ENCODE results near the gene IRX2. TPM values are rescaled to one million over a fixed set of nuclear protein-coding genes. Genes with fewer than 3 reads are reported as not detected.

The IRX2 gene
- total RNA-seq, 3 donors from 2014 or later = 0.09 to 0.51 TPM; not detected in 1

- H3K36me3 ChIP-seq (ENCODE audit: low read depth) = no peaks in the 10 kb centered on the region
- no peaks in the 10 kb centered on the region for H3K9me3 ChIP-seq
- ATAC-seq = no peak
- no peak for TF ChIP-seq CTCF (IDR thresholded peaks at IDR 0.05)
- no peak for DNase-seq
- no peak overlapping the region for H3K4me3 ChIP-seq
- H3K4me1 ChIP-seq (ENCODE audit: low read depth) = peaks cover 5% of the 10 kb centered on the region
- intact Hi-C loops (cut with DNase I, micrococcal nuclease) = no loop called here
Measured at GRCh38 chr5:2747363-2748162, 3.9 kb downstream of the IRX2 start.

GRCh38 chr5:2746561-2747032, 4.9 kb downstream of the IRX2 start:
- no peak overlapping the region for H3K4me3 ChIP-seq
- DNase-seq = no peak
- no peak for TF ChIP-seq CTCF (IDR thresholded peaks at IDR 0.05)

GRCh38 chr5:2744485-2744884, 7.0 kb downstream of the IRX2 start:
- no peak for ATAC-seq
- no peaks in the 10 kb centered on the region for H3K36me3 ChIP-seq (ENCODE audit: low read depth)
- TF ChIP-seq CTCF (IDR thresholded peaks at IDR 0.05) = no peak
- DNase-seq = no peak
- intact Hi-C loops (cut with DNase I, micrococcal nuclease) = no loop called here
- no peaks in the 10 kb centered on the region for H3K9me3 ChIP-seq
- H3K4me1 ChIP-seq (ENCODE audit: low read depth) = no peaks in the 10 kb centered on the region
- no peak overlapping the region for H3K4me3 ChIP-seq

More at GRCh38 chr5:2746561-2747032, 4.9 kb downstream of the IRX2 start:
- Histone ChIP-seq H3K4me1 (ENCODE audit: low read depth) (no peaks in the 10 kb centered on the region), H3K36me3 (ENCODE audit: low read depth) (no peaks in the 10 kb centered on the region), H3K9me3 (no peaks in the 10 kb centered on the region)
- ATAC-seq = no peak
- intact Hi-C loops (cut with DNase I, micrococcal nuclease) = no loop called here

GRCh38 chr5:2742921-2743679, 8.4 kb downstream of the IRX2 start:
- ATAC-seq (peak; percentile 49), DNase-seq (no peak)
- H3K4me1 ChIP-seq (ENCODE audit: low read depth) = no peaks in the 10 kb centered on the region
- no peaks in the 10 kb centered on the region for H3K9me3 ChIP-seq
- no peaks in the 10 kb centered on the region for H3K36me3 ChIP-seq (ENCODE audit: low read depth)
- H3K4me3 ChIP-seq = no peak overlapping the region
- intact Hi-C loops (cut with DNase I, micrococcal nuclease) = no loop called here
- no peak for TF ChIP-seq CTCF (IDR thresholded peaks at IDR 0.05)

GRCh38 chr5:2741956-2742355, 9.5 kb downstream of the IRX2 start:
- no peak for ATAC-seq
- Histone ChIP-seq H3K4me3 (no peak overlapping the region), H3K4me1 (ENCODE audit: low read depth) (no peaks in the 10 kb centered on the region), H3K36me3 (ENCODE audit: low read depth) (no peaks in the 10 kb centered on the region), H3K9me3 (no peaks in the 10 kb centered on the region)
- DNase-seq = no peak
- intact Hi-C loops (cut with DNase I, micrococcal nuclease) = no loop called here
- no peak for TF ChIP-seq CTCF (IDR thresholded peaks at IDR 0.05)

Measured in mucosa of descending colon (tissue), 3 donors.